Astrocyte of the spinal cord (primary cell): ENCODE results near the gene SLC22A23.

Source experiments
- DNase-seq: peaks from one replicate; pipeline ENCODE4 v3.0.0; 2011; ENCODE audit warnings: low read depth, low spot score
- H3K4me3 ChIP-seq: 2 replicates; pipeline ENCODE4 v1.5.1; 2011; ENCODE audit warnings: low read depth, mild to moderate bottlenecking, low read length, moderate library complexity
- in situ Hi-C: cut with HindIII; loops from 2 replicates; pipeline ENCODE4 v1.10.0; 2017; ENCODE audit warnings: low sequenced_read_pairs
- TF ChIP-seq, protein P1 (sequence below): IDR thresholded peaks from 2 replicates; pipeline ENCODE4 v1.5.1; 2012; ENCODE audit warnings: low read depth, mild to moderate bottlenecking, low read length, inconsistent platforms

Gene SLC22A23

DNA sequence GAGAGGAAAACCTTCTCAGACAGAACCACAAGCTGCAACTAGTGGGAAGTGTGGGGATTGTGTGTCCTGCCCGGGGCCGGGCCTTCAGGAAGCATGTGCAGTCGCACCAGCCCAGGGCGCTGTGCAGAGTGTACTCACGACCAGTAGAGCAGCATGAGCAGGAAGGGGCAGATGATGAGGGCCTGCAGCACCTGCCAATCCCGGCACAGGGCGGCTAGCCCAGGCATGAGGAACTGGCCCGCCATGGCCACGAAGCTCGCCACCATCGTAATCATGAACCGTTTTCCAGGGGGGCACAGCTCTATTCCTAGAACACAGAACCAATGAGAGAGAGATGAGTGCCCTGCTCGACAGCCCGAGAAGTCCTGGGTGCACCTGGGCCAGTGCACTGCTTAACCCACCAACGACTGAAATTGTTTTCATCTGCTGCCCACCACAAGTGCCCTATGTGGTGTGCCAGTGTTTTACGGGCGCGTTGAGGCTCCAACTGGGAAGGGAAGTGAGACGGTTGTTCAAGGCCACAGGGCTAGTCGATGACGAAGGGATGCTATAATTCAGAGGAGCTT lies 133.1 kb downstream of the SLC22A23 start:
- no peak for DNase-seq
- no peak overlapping the region for H3K4me3 ChIP-seq
- in situ Hi-C loops: no loop called here
- TF ChIP-seq, protein P1, sequence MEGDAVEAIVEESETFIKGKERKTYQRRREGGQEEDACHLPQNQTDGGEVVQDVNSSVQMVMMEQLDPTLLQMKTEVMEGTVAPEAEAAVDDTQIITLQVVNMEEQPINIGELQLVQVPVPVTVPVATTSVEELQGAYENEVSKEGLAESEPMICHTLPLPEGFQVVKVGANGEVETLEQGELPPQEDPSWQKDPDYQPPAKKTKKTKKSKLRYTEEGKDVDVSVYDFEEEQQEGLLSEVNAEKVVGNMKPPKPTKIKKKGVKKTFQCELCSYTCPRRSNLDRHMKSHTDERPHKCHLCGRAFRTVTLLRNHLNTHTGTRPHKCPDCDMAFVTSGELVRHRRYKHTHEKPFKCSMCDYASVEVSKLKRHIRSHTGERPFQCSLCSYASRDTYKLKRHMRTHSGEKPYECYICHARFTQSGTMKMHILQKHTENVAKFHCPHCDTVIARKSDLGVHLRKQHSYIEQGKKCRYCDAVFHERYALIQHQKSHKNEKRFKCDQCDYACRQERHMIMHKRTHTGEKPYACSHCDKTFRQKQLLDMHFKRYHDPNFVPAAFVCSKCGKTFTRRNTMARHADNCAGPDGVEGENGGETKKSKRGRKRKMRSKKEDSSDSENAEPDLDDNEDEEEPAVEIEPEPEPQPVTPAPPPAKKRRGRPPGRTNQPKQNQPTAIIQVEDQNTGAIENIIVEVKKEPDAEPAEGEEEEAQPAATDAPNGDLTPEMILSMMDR: no peak

DNA sequence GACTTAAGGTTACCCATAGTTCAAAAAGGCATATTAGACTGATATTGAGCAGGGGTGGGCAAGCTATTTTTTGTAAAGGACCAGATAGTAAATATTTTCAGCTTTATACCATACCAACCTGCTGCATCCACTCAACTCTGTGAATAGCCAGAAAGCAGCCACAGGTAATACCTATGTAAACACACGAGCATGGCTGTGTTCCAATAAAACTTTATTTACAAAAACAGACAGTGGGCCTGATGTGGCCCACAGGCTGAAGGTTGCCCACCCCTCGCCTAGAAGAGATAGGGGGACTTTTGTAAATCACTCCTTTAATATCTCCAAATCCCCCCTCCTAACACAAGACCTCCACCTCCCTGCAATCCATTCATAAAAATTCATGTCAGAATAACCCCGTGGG lies 133.7 kb downstream of the SLC22A23 start:
- TF ChIP-seq, protein P1: no peak
- no peak overlapping the region for H3K4me3 ChIP-seq
- in situ Hi-C loops: no loop called here

DNA sequence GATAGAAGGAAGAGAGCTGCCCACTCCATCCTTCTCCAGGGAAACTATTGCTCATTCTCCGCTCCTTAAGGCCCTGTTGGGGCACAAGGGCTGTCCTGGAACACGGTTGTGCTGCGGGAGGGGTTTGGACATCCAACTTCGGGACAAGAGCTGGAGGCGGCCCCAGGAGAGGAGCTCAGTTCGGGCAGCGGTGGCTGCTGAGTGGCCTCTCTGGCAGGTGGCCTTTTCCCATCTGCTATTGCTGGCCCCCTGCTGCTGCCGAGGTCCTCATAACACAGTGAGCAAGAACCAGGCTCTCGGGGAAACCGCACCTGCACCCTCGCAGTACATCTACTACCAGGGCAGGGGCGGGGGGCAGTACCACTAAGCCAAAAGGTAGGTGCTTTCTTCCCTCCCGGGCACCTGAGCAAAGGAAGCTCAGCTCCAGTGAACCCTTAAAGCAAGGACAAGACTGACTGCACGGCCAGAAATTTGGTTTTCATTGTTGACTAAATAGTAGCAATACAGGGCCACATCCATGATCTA lies 134.4 kb downstream of the SLC22A23 start:
- DNase-seq: no peak
- TF ChIP-seq, protein P1: no peak
- no peak overlapping the region for H3K4me3 ChIP-seq
- in situ Hi-C loops: no loop called here

More for the DNA sequence above, 133.7 kb downstream of the SLC22A23 start:
- no peak for DNase-seq

DNA sequence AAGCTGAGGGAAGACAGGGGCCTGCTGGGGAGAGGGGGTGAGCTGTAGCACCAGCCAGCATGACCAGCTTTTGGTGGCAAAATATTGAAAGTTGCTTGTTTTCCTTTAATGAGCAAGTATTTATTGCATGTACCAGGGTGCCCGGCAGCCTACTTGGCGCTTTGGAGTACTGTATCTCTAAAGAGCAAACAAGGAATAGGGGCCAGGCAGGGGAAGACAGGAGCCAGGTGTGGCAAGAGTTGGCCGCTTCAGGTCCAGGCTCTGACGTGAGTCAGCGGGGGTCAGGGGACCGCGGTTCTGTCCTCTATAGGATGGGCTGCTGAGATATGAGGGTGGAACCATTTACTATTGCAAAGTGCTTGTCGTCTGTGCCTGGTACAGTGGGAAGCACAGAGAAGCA lies 135.0 kb downstream of the SLC22A23 start:
- DNase-seq: no peak
- TF ChIP-seq, protein P1: no peak
- no peak overlapping the region for H3K4me3 ChIP-seq
- in situ Hi-C loops: no loop called here

DNA sequence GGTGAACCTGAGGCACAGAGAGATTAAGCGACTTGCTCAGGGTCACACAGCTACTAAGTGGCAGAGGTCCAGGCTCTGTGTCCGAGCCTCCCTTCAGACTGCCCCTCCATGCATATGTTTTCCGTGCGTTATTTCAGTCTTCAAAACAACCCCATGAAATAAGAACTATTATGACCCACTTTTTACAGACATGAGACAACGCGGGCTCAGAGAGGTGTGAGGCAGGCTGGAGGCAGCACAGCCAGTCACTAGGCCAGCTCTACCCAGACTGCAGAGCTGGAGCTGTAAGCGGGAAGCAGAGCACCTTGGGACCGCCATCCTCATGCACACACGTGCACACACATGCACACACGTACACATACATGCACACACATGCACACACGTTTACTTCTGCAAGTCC lies 135.8 kb downstream of the SLC22A23 start:
- no peak overlapping the region for H3K4me3 ChIP-seq
- in situ Hi-C loops: no loop called here
- TF ChIP-seq, protein P1: no peak
- DNase-seq: no peak

DNA sequence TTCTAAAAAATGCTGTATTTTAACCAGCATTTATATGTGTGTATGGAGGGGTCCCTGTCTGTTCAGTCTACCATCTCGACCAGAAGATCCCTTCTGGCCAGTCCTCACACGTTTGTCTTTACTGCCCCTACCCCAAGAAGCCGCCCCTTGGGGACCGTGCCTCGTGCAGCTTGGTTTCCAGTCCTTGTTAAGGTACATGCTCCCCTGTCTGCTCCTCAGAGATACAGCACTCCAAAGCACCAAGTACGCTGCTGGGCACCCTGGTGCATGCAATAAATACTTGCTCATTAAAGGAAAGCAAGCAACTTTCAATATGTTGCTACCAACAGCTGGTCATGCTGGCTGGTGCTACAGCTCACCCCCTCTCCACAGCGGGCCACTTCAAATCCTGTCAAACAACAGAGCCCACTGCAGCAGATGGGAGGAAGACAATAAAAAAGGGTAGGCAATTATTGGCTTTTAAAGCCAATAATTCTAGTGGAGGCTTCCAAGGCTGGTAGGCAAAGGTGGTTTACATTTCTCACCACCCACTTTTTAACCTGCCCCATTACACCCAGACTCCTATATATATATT lies 136.5 kb downstream of the SLC22A23 start:
- in situ Hi-C loops: no loop called here
- no peak for DNase-seq
- H3K4me3 ChIP-seq: no peak overlapping the region
- TF ChIP-seq, protein P1: no peak
